Right renal cortex interstitium (tissue), 3 donors: ENCODE data around the gene TGFBI. TPM values are rescaled to one million over a fixed set of nuclear protein-coding genes. Genes with fewer than 3 reads are reported as not detected.

Source experiments
- DNase-seq, 3 donors: peaks; one replicate each; pipeline ENCODE4 v3.0.0-alpha.2; 2013; ENCODE audit warnings: low read depth in 3 of 3, low spot score in 2 of 3
- polyA plus RNA-seq, 3 donors: library from polyadenylated mRNA; unstranded; fragments of 120-200 nt; gene quantifications; one replicate each; pipeline ENCODE4 v1.2.1, GENCODE V29; 2013; ENCODE audit not compliant: insufficient read length in 3 of 3

TGFBI gene
- polyA plus RNA-seq, 3 donors: 188 to 278 (median 225) TPM

- no peak for DNase-seq
Observed at GRCh38 chr5:136084698-136085097, 55.9 kb downstream of the TGFBI start.

GRCh38 chr5:136086783-136087566, 58.2 kb downstream of the TGFBI start:
- DNase-seq: no peak

GRCh38 chr5:136087961-136088871, 59.4 kb downstream of the TGFBI start:
- DNase-seq: no peak

- DNase-seq: no peak
Observed at GRCh38 chr5:136089791-136090190, 61.0 kb downstream of the TGFBI start.

GRCh38 chr5:136090319-136090718, 61.5 kb downstream of the TGFBI start:
- DNase-seq: no peak

- DNase-seq: no peak
Observed at GRCh38 chr5:136094189-136094912, 65.6 kb downstream of the TGFBI start.

- DNase-seq: no peak
Observed at GRCh38 chr5:136094913-136095641, 66.3 kb downstream of the TGFBI start.

- no peak for DNase-seq
Observed at GRCh38 chr5:136098176-136098575, 69.4 kb downstream of the TGFBI start.

GRCh38 chr5:136099870-136100269, 71.1 kb downstream of the TGFBI start:
- no peak for DNase-seq

GRCh38 chr5:136101884-136102283, 73.1 kb downstream of the TGFBI start:
- no peak for DNase-seq

- DNase-seq: no peak
Observed at GRCh38 chr5:136103118-136103517, 74.3 kb downstream of the TGFBI start.

- DNase-seq: no peak
Observed at GRCh38 chr5:136104306-136104965, 75.6 kb downstream of the TGFBI start.

GRCh38 chr5:136106351-136107031, 77.7 kb downstream of the TGFBI start:
- no peak for DNase-seq

- DNase-seq: no peak
Observed at GRCh38 chr5:136108180-136108611, 79.4 kb downstream of the TGFBI start.

GRCh38 chr5:136108766-136109165, 80.0 kb downstream of the TGFBI start:
- peak in 1 of 3 donors; percentile 27 for DNase-seq

GRCh38 chr5:136109453-136110135, 80.8 kb downstream of the TGFBI start:
- DNase-seq: no peak
